Suprapubic skin (tissue), 4 donors: Measurements from ENCODE around the gene CBLB.

ENCODE experiments used
- POLR2A ChIP-seq, 2 donors: fragments of 450-650 bp; IDR thresholded peaks; one replicate each; pipeline ENCODE4 v1.6.1; 2017; ENCODE audit warnings: antibody characterized with exemption in 2 of 2, mild to moderate bottlenecking in 2 of 2, moderate library complexity in 2 of 2
- POLR2AphosphoS5 ChIP-seq, 3 donors: sonication (generic); formaldehyde crosslinking; IDR thresholded peaks; one replicate each; pipeline ENCODE4 v1.6.1; 2017; ENCODE audit warnings: antibody characterized with exemption in 3 of 3

DNA sequence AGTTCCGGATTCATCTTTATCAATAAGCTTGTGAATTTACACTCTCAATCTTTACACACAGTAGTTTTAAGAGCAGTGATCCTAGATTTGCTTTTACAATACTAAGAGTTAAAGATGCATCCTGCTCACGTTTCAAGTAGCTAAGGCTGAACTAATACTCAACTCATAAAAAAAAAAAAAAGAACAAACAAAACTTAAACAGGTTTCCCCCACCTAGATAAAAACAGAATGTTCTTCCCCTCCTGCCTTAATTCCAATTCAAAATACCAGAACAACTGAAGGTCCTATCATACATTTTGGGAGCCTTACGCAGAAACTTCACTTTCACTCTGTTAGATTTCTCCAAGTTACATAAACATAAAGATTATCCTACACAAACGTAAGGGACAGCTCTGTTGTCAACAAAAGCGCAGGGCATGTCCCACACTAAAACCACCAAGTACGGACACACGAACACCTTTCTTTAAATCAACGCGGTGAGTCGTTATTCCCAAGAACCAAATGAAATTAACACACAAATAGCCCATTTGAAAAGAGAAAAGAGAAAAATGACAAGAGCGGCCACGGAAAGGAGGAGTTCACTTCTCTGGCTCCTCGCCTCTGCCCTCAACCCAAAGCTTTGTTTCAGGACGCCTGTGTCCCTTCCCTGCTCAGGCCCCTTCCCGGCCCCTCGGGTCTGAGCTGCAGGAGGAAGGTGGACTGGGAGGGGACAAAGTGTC lies 941 bp downstream of the CBLB start:
- TF ChIP-seq POLR2A (IDR thresholded peaks at IDR 0.05) (no peak), POLR2AphosphoS5 (IDR thresholded peaks at IDR 0.05) (peak in 1 of 3 donors; percentile 24)
